GM18505 (cell line): ENCODE results near the gene COPS4.
"Not testable (repeated sequence)": the region's sequence is repeated elsewhere in the genome, so short reads cannot be mapped to it uniquely, and the experiment has no call there.

Experiments
- ATAC-seq: cut with Tn5 transposase; IDR thresholded peaks from one replicate; pipeline ENCODE4 v1.9.1; 2021; ENCODE audit not compliant: unreplicated experiment
- POLR2A ChIP-seq: IDR thresholded peaks from 4 replicates; pipeline ENCODE4 v1.6.1; 2011; ENCODE audit warnings: borderline replicate concordance; ENCODE audit not compliant: insufficient read depth, insufficient read length; ENCODE audit errors: extremely low read depth

COPS4 gene

GRCh38 chr4:83089410-83090157, 54.6 kb downstream of the COPS4 start:
- TF ChIP-seq POLR2A = no peak
- ATAC-seq = no peak

GRCh38 chr4:83093060-83093640, 58.2 kb downstream of the COPS4 start:
- TF ChIP-seq POLR2A = no peak
- ATAC-seq = no peak

GRCh38 chr4:83096397-83096796, 61.4 kb downstream of the COPS4 start:
- TF ChIP-seq POLR2A = no peak
- ATAC-seq = no peak

GRCh38 chr4:83104991-83105390, 70.0 kb downstream of the COPS4 start:
- ATAC-seq = no peak
- no peak for TF ChIP-seq POLR2A

GRCh38 chr4:83107631-83108030, 72.6 kb downstream of the COPS4 start:
- no peak for TF ChIP-seq POLR2A
- no peak for ATAC-seq

GRCh38 chr4:83108101-83108861, 73.3 kb downstream of the COPS4 start:
- peak; percentile 29 for TF ChIP-seq POLR2A
- ATAC-seq = no peak

GRCh38 chr4:83109480-83110222, 74.7 kb downstream of the COPS4 start:
- peak; percentile 22 for ATAC-seq

GRCh38 chr4:83110223-83110945, 75.4 kb downstream of the COPS4 start:
- peak; percentile 61 for ATAC-seq
- TF ChIP-seq POLR2A = peak; percentile 3

More at GRCh38 chr4:83109480-83110222, 74.7 kb downstream of the COPS4 start:
- TF ChIP-seq POLR2A = peak; percentile 16

- no peak for TF ChIP-seq POLR2A
- no peak for ATAC-seq
Measured at GRCh38 chr4:83110970-83111750, 76.2 kb downstream of the COPS4 start.

- ATAC-seq = not testable (repeated sequence)
Measured at GRCh38 chr4:83111751-83112141, 76.8 kb downstream of the COPS4 start.

- ATAC-seq = peak; percentile 29
- TF ChIP-seq POLR2A = no peak
Measured at GRCh38 chr4:83112231-83112630, 77.2 kb downstream of the COPS4 start.
